ENCODE data around the gene EVX1. TPM values are rescaled to one million over a fixed set of nuclear protein-coding genes. Genes with fewer than 3 reads are reported as not detected.

Gene EVX1
- under 1 TPM; 0.04 to 0.11 (median 0.06) TPM for polyA plus RNA-seq (ENCODE audit: insufficient read length in 3 of 3)

GRCh38 chr7:27242555-27243339, at the start of gene EVX1:
EVX1 (plus strand) TSS chr7:27242802; CDS start chr7:27243031, 229 bp downstream.
- DNase-seq (ENCODE audit: low read depth in 3 of 3, low spot score in 2 of 3): no peak

GRCh38 chr7:27193335-27194001, 49.1 kb upstream of the EVX1 start:
- DNase-seq (ENCODE audit: low read depth in 3 of 3, low spot score in 2 of 3): no peak

GRCh38 chr7:27194002-27194352, 48.6 kb upstream of the EVX1 start:
- DNase-seq (ENCODE audit: low read depth in 3 of 3, low spot score in 2 of 3): no peak

- DNase-seq (ENCODE audit: low read depth in 3 of 3, low spot score in 2 of 3): no peak
Observed at GRCh38 chr7:27194686-27195379, 47.8 kb upstream of the EVX1 start.

- DNase-seq (ENCODE audit: low read depth in 3 of 3, low spot score in 2 of 3): no peak
Observed at GRCh38 chr7:27196287-27196767, 46.3 kb upstream of the EVX1 start.

GRCh38 chr7:27197137-27198042, 45.2 kb upstream of the EVX1 start:
- DNase-seq (ENCODE audit: low read depth in 3 of 3, low spot score in 2 of 3): no peak

- DNase-seq (ENCODE audit: low read depth in 3 of 3, low spot score in 2 of 3): no peak
Observed at GRCh38 chr7:27198138-27198841, 44.3 kb upstream of the EVX1 start.

GRCh38 chr7:27198871-27199801, 43.5 kb upstream of the EVX1 start:
- no peak for DNase-seq (ENCODE audit: low read depth in 3 of 3, low spot score in 2 of 3)

GRCh38 chr7:27199849-27200760, 42.5 kb upstream of the EVX1 start, which contains the start of gene HOXA13:
HOXA13 (minus strand) TSS chr7:27200091; CDS start chr7:27200077, 14 bp downstream.
- no peak for DNase-seq (ENCODE audit: low read depth in 3 of 3, low spot score in 2 of 3)

- DNase-seq (ENCODE audit: low read depth in 3 of 3, low spot score in 2 of 3): no peak
Observed at GRCh38 chr7:27200761-27201579, 41.6 kb upstream of the EVX1 start.

GRCh38 chr7:27201580-27202017, 41.0 kb upstream of the EVX1 start:
- no peak for DNase-seq (ENCODE audit: low read depth in 3 of 3, low spot score in 2 of 3)

- no peak for DNase-seq (ENCODE audit: low read depth in 3 of 3, low spot score in 2 of 3)
Observed at GRCh38 chr7:27202018-27202861, 40.4 kb upstream of the EVX1 start.

GRCh38 chr7:27202862-27203134, 39.8 kb upstream of the EVX1 start:
- DNase-seq (ENCODE audit: low read depth in 3 of 3, low spot score in 2 of 3): no peak

- no peak for DNase-seq (ENCODE audit: low read depth in 3 of 3, low spot score in 2 of 3)
Observed at GRCh38 chr7:27203365-27203953, 39.1 kb upstream of the EVX1 start.

- DNase-seq (ENCODE audit: low read depth in 3 of 3, low spot score in 2 of 3): no peak
Observed at GRCh38 chr7:27203964-27204594, 38.5 kb upstream of the EVX1 start.
